B cell (primary cell): Measurements from ENCODE around the gene TBC1D2. TPM values are rescaled to one million over a fixed set of nuclear protein-coding genes. Genes with fewer than 3 reads are reported as not detected.
"Not testable (repeated sequence)": the region's sequence is repeated elsewhere in the genome, so short reads cannot be mapped to it uniquely, and the experiment has no call there.

Source experiments
- ATAC-seq: fragments of 200-7000 bp; cut with Tn5 transposase; one replicate; pipeline ENCODE4 v1.10.0; 2021; ENCODE audit warnings: low read depth, mild to moderate bottlenecking, moderate number of reproducible peaks, moderate library complexity
- CTCF ChIA-PET: fragments of 350-600 bp; sonication (Branson Sonifier 250); formaldehyde crosslinking; loops from one replicate; lab custom pipeline; 2021; ENCODE audit warnings: antibody characterized with exemption, inconsistent platforms; lab: Charles Lee
- POLR2A ChIA-PET: fragments of 350-600 bp; sonication (Branson Sonifier 250); formaldehyde crosslinking; loops from one replicate; lab custom pipeline; 2021; ENCODE audit warnings: antibody characterized with exemption; lab: Charles Lee
- DNase-seq: peaks from one replicate; pipeline ENCODE4 v3.0.0; 2013
- H2AFZ ChIP-seq: 2 replicates; pipeline ENCODE4 v1.6.1; 2012; ENCODE audit warnings: mild to moderate bottlenecking, low read depth, low read length; ENCODE audit not compliant: insufficient read depth, poor library complexity, severe bottlenecking
- H3K27ac ChIP-seq, 2 donors: 1 replicate in 1 of 2; 2 replicates in 1 of 2; pipeline ENCODE4 v1.5.1; 2012 to 2013; ENCODE audit warnings: low read length in 2 of 2, mild to moderate bottlenecking in 2 of 2, moderate library complexity in 1 of 2
- H3K27me3 ChIP-seq, 4 experiments: fragments of 200-600 bp in 1 of 4; sonication (generic) in 1 of 4; replicated peaks in 1 of 4; 1 replicate in 2 of 4; 2 replicates in 2 of 4; pipeline versions ENCODE4 v1.6.1 to v1.7.0; 2013 to 2016; ENCODE audit warnings: low read length in 3 of 4, mild to moderate bottlenecking in 2 of 4, mixed read lengths in 1 of 4, moderate library complexity in 1 of 4; ENCODE audit not compliant: insufficient read depth in 4 of 4, control insufficient read depth in 3 of 4; ENCODE audit errors: control extremely low read depth in 1 of 4
- H3K36me3 ChIP-seq, 2 experiments: replicated peaks in 1 of 2; 1 replicate in 1 of 2; 2 replicates in 1 of 2; pipeline versions ENCODE4 v1.6.1 to v1.7.1; 2013; ENCODE audit warnings: low read length in 1 of 2; ENCODE audit not compliant: insufficient read depth in 2 of 2, control insufficient read depth in 1 of 2; ENCODE audit errors: control extremely low read depth in 1 of 2, extremely low read depth in 1 of 2
- H3K4me1 ChIP-seq, 2 donors: fragments of 200-600 bp in 1 of 2; sonication (generic) in 1 of 2; 1 replicate in 1 of 2; 2 replicates in 1 of 2; pipeline versions ENCODE4 v1.5.1 to v1.6.1; 2013 to 2017; ENCODE audit warnings: low read length in 2 of 2; ENCODE audit not compliant: control insufficient read depth in 2 of 2, insufficient read depth in 2 of 2
- H3K4me2 ChIP-seq: replicated peaks from 2 replicates; pipeline ENCODE3; 2012; ENCODE audit warnings: mild to moderate bottlenecking, low read depth, low read length; ENCODE audit not compliant: poor library complexity, severe bottlenecking
- H3K4me3 ChIP-seq, 5 experiments: fragments of 200-600 bp in 1 of 5; sonication (generic) in 1 of 5; 1 replicate in 3 of 5; 2 replicates in 2 of 5; pipeline versions ENCODE4 v1.5.1 to v1.7.0; 2011 to 2016; ENCODE audit warnings: low read length in 4 of 5, mild to moderate bottlenecking in 4 of 5, low read depth in 2 of 5, control low read depth in 1 of 5, moderate library complexity in 1 of 5; ENCODE audit not compliant: insufficient read depth in 1 of 5; ENCODE audit errors: control extremely low read depth in 1 of 5, extremely low read depth in 1 of 5
- H3K79me2 ChIP-seq: fragments of 200-600 bp; sonication (generic); one replicate; pipeline ENCODE4 v1.6.0; 2016; ENCODE audit warnings: low read length; ENCODE audit not compliant: control insufficient read depth, insufficient read depth
- H3K9ac ChIP-seq: fragments of 200-600 bp; sonication (generic); 2 replicates; pipeline ENCODE4 v1.6.1; 2017; ENCODE audit warnings: mild to moderate bottlenecking, low read length, moderate library complexity
- H3K9me3 ChIP-seq, 3 donors: one replicate each; pipeline versions ENCODE4 v1.6.1 to v1.7.1; 2013; ENCODE audit warnings: low read length in 2 of 3; ENCODE audit not compliant: control insufficient read depth in 2 of 3, insufficient read depth in 1 of 3; ENCODE audit errors: control extremely low read depth in 1 of 3
- H4K20me1 ChIP-seq: 2 replicates; pipeline ENCODE4 v1.6.0; 2012; ENCODE audit warnings: mild to moderate bottlenecking, low read length; ENCODE audit not compliant: insufficient read depth, control insufficient read depth, poor library complexity, severe bottlenecking
- H3K27ac Mint-ChIP-seq: one replicate; pipeline ENCODE4 v1.8.0; 2021; ENCODE audit warnings: mixed read lengths
- H3K27me3 Mint-ChIP-seq: one replicate; pipeline ENCODE4 v1.8.0; 2021; ENCODE audit warnings: mixed read lengths
- H3K4me1 Mint-ChIP-seq: one replicate; pipeline ENCODE4 v1.8.0; 2021; ENCODE audit warnings: mixed read lengths
- H3K4me3 Mint-ChIP-seq: one replicate; pipeline ENCODE4 v1.8.0; 2021; ENCODE audit warnings: mixed read lengths
- H3K9me3 Mint-ChIP-seq: one replicate; pipeline ENCODE4 v1.8.0; 2022; ENCODE audit warnings: mixed read lengths; ENCODE audit not compliant: insufficient read depth
- CTCF ChIP-seq: fragments of 200-600 bp; IDR thresholded peaks from one replicate; pipeline ENCODE4 v1.8.0; 2022; ENCODE audit warnings: antibody characterized with exemption, mild to moderate bottlenecking
- EZH2 ChIP-seq: IDR thresholded peaks from 2 replicates; pipeline ENCODE4 v1.6.1; 2012; ENCODE audit warnings: borderline replicate concordance, low read depth, mild to moderate bottlenecking, moderate library complexity, low read length; ENCODE audit not compliant: insufficient read depth, poor library complexity, severe bottlenecking
- WGBS: methylation state at CpG from one replicate; pipeline ENCODE4 v1.1.5; 2013; ENCODE audit warnings: missing lambda C conversion rate; ENCODE audit not compliant: insufficient coverage; 5-methylcytosine and 5-hydroxymethylcytosine counted together
- intact Hi-C: fragments of 100-400 bp; cut with micrococcal nuclease; formaldehyde crosslinking; loops from one replicate; pipeline ENCODE4 v1.10.0; 2022
- polyA plus RNA-seq: library from polyadenylated mRNA; depleted of rRNA; stranded (reverse); fragments of >200 nt; gene quantifications from 2 replicates; pipeline ENCODE4 v1.2.3, GENCODE V29; 2012
- total RNA-seq, 2 donors: library from RNA; stranded (reverse); fragments of 120-200 nt in 1 of 2; gene quantifications; 1 replicate in 1 of 2; 2 replicates in 1 of 2; pipeline versions ENCODE4 v1.2.3 to v1.2.4, GENCODE V29; 2013 to 2022

TBC1D2 gene
- total and polyA plus RNA-seq, 2 donors (not counting 1 experiment from before 2014, with no cell fraction given): 5.0 to 5.3 TPM

- intact Hi-C loops, H3K4me1 Mint-ChIP-seq, H2AFZ ChIP-seq: not testable (repeated sequence)
Observed at GRCh38 chr9:98174502-98174918, 80.9 kb downstream of the TBC1D2 start.

DNA sequence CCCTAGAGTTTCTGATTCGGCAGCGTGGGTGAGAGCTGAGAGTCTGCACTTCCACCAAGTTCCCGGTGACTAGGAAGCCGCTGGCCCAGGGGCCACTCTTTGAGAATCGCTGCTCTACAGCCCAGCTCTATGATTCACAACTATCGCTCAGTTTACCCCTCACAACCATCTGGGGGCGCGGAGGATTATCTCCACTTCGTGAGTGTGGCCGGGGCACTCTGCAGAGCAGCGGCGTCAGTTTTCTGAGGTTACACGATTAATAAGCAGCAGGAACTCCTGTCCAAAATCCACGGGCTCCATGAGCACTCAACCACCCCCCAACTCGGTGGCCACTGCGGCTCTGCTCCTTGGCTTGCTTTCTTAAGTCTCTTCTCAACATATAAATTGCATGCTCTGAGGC, 82.3 kb downstream of the TBC1D2 start:
- no peak for ATAC-seq
- peaks cover 3% of the 10 kb centered on the region for H3K27me3 Mint-ChIP-seq
- no peak overlapping the region for H3K27ac Mint-ChIP-seq

More at GRCh38 chr9:98174502-98174918, 80.9 kb downstream of the TBC1D2 start:
- H3K36me3 ChIP-seq, H3K4me1 ChIP-seq, H3K27ac Mint-ChIP-seq, H4K20me1 ChIP-seq, CTCF ChIA-PET, H3K27me3 ChIP-seq, H3K4me3 Mint-ChIP-seq, POLR2A ChIA-PET, H3K27me3 Mint-ChIP-seq, H3K79me2 ChIP-seq, H3K27ac ChIP-seq, H3K9me3 ChIP-seq, DNase-seq, H3K9me3 Mint-ChIP-seq, H3K4me3 ChIP-seq, H3K9ac ChIP-seq, ATAC-seq, H3K4me2 ChIP-seq: not testable (repeated sequence)
- 100% methylated on average over 1 of the region's 5 CpGs for WGBS

More for the DNA sequence above, 82.3 kb downstream of the TBC1D2 start:
- Mint-ChIP-seq H3K9me3 (no peaks in the 10 kb centered on the region), H3K4me3 (no peak overlapping the region), H3K4me1 (peaks cover 9% of the 10 kb centered on the region)
- Histone ChIP-seq H3K79me2 (no peaks in the 10 kb centered on the region), H3K4me2 (no peak overlapping the region), H3K36me3 (no peaks in the 10 kb centered on the region), H3K4me1 (peaks cover 0 to 12% of the 10 kb centered on the region in 2 donors), H3K27ac (no peak overlapping the region), H3K9ac (no peak overlapping the region), H2AFZ (no peak overlapping the region), H4K20me1 (no peaks in the 10 kb centered on the region), H3K27me3 (no peaks in the 10 kb centered on the region), H3K9me3 (no peaks in the 10 kb centered on the region), H3K4me3 (no peak overlapping the region)
- ChIA-PET CTCF (no interaction called here), POLR2A (no interaction called here)
- DNase-seq: no peak
- WGBS: 96% methylated on average over 16 of the region's 16 CpGs
- intact Hi-C loops: no loop called here
- TF ChIP-seq EZH2: no peak
- TF ChIP-seq CTCF: no peak
